PC-9 (cell line): ENCODE data around the gene MYO1G. TPM values are rescaled to one million over a fixed set of nuclear protein-coding genes. Genes with fewer than 3 reads are reported as not detected.
A peak's percentile ranks its signal among the peaks of the same experiment; 100 is the strongest.

Experiments used
- BruUV-seq: library from RNA; stranded (reverse); fragments of 400-500 nt; replicated peaks from 2 replicates; lab custom pipeline; 2021; lab: Mats Ljungman, UMichigan
- CTCF ChIA-PET: fragments of 300-600 bp; sonication (Branson Sonifier 250); formaldehyde crosslinking; loops from one replicate; lab custom pipeline; 2022; ENCODE audit warnings: antibody characterized with exemption; lab: Charles Lee
- POLR2A ChIA-PET: fragments of 300-600 bp; sonication (Branson Sonifier 250); formaldehyde crosslinking; loops from one replicate; lab custom pipeline; 2022; ENCODE audit warnings: antibody characterized with exemption; ENCODE audit not compliant: unreplicated experiment; lab: Charles Lee
- DNase-seq, 2 experiments: peaks; one replicate each; pipeline versions ENCODE4 v3.0.0 to v3.0.0-alpha.2; 2015 to 2022; ENCODE audit warnings: mixed read lengths in 1 of 2
- H2AFZ ChIP-seq: fragments of 200-600 bp; sonication (generic); 2 replicates; pipeline ENCODE4 v1.8.1; 2017; ENCODE audit warnings: antibody characterized with exemption
- H3F3A ChIP-seq: fragments of 200-600 bp; sonication (generic); 2 replicates; pipeline ENCODE4 v1.8.1; 2017; ENCODE audit warnings: antibody characterized with exemption, mild to moderate bottlenecking, low read depth; ENCODE audit not compliant: insufficient read depth
- H3K27ac ChIP-seq: fragments of 200-600 bp; sonication (generic); 2 replicates; pipeline ENCODE4 v1.6.1; 2016; ENCODE audit warnings: mixed run types
- H3K27me3 ChIP-seq: fragments of 200-600 bp; sonication (generic); 2 replicates; pipeline ENCODE4 v1.6.1; 2016; ENCODE audit warnings: low read depth, mixed run types; ENCODE audit not compliant: insufficient read depth
- H3K36me3 ChIP-seq: fragments of 200-600 bp; sonication (generic); 2 replicates; pipeline ENCODE4 v1.6.1; 2016; ENCODE audit warnings: low read depth, mixed run types
- H3K4me1 ChIP-seq: fragments of 200-600 bp; sonication (generic); replicated peaks from 2 replicates; pipeline ENCODE4 v1.6.1; 2016; ENCODE audit warnings: mixed run types; ENCODE audit not compliant: insufficient read depth
- H3K4me2 ChIP-seq: fragments of 200-600 bp; sonication (generic); 2 replicates; pipeline ENCODE4 v1.6.1; 2017; ENCODE audit warnings: mixed run types
- H3K4me3 ChIP-seq: fragments of 200-600 bp; sonication (generic); 2 replicates; pipeline ENCODE4 v1.6.1; 2016; ENCODE audit warnings: mixed run types
- H3K79me2 ChIP-seq: fragments of 200-600 bp; sonication (generic); 2 replicates; pipeline ENCODE4 v1.6.1; 2017; ENCODE audit warnings: low read depth, mixed run types
- H3K9me2 ChIP-seq: fragments of 200-600 bp; sonication (generic); 2 replicates; pipeline ENCODE4 v1.8.1; 2017; ENCODE audit warnings: mild to moderate bottlenecking; ENCODE audit not compliant: insufficient read depth
- H3K9me3 ChIP-seq: fragments of 200-600 bp; sonication (generic); 2 replicates; pipeline ENCODE4 v1.8.1; 2016; ENCODE audit warnings: low read depth; ENCODE audit not compliant: insufficient read depth
- H4K20me1 ChIP-seq: fragments of 200-600 bp; sonication (generic); 2 replicates; pipeline ENCODE4 v1.8.1; 2017; ENCODE audit not compliant: insufficient read depth
- CTCF ChIP-seq: fragments of 200-600 bp; sonication (generic); conservative IDR thresholded peaks from 2 replicates; pipeline ENCODE4 v1.6.1; 2017; ENCODE audit warnings: mixed run types, antibody characterized with exemption, mild to moderate bottlenecking, moderate library complexity
- EZH2 ChIP-seq: fragments of 200-600 bp; sonication (generic); IDR thresholded peaks from 2 replicates; pipeline ENCODE4 v1.8.0; 2017; ENCODE audit warnings: antibody characterized with exemption, low read depth
- intact Hi-C: fragments of 100-400 bp; cut with micrococcal nuclease; formaldehyde crosslinking; loops from one replicate; pipeline ENCODE4 v1.10.0; 2022; ENCODE audit not compliant: unreplicated experiment
- total RNA-seq: library from RNA; stranded (reverse); gene quantifications from 2 replicates; pipeline ENCODE4 v1.2.3, GENCODE V29; 2021

MYO1G gene
- total RNA-seq, 1 experiment from 2014 or later: 0.24 TPM

GRCh38 chr7:44985033-44985695 lies 6.3 kb upstream of the MYO1G start:
- Histone ChIP-seq H3K79me2 (peaks cover 49% of the 10 kb centered on the region), H3K4me2 (peak overlapping the region; percentile 98), H3F3A (peaks cover 73% of the 10 kb centered on the region), H3K36me3 (peaks cover 39% of the 10 kb centered on the region), H3K4me1 (peaks cover 25% of the 10 kb centered on the region), H3K9me3 (no peaks in the 10 kb centered on the region), H3K4me3 (peak overlapping the region; percentile 95), H4K20me1 (peaks cover 32% of the 10 kb centered on the region), H3K27ac (peak overlapping the region; percentile 87), H2AFZ (no peak overlapping the region), H3K27me3 (no peaks in the 10 kb centered on the region), H3K9me2 (no peaks in the 10 kb centered on the region)
- CTCF ChIA-PET: interaction anchor here (0.6 kb wide), 1 partner anchor 12 kb away, joined by 3 read pairs; no protein-coding TSS in a partner anchor
- intact Hi-C loops: loop anchor here (10.0 kb wide), 2 partner anchors 130 to 400 kb away; partner anchors contain the start of gene TMED4
- DNase-seq: peak in 1 of 2 experiments; percentile 23
- BruUV-seq: TSS peak; percentile 62
- TF ChIP-seq EZH2 (no peak), CTCF (no peak)
- POLR2A ChIA-PET: interaction anchor here (0.6 to 0.8 kb wide), 4 partner anchors 11 to 138 kb away, joined by 3 to 5 read pairs (median 3); partner anchors contain the start of gene CCM2

GRCh38 chr7:44984478-44984758 lies 5.6 kb upstream of the MYO1G start:
- TF ChIP-seq CTCF (no peak), EZH2 (no peak)
- intact Hi-C loops: loop anchor here (10.0 kb wide), 2 partner anchors 130 to 400 kb away; partner anchors contain the start of gene TMED4
- peaks cover 49% of the 10 kb centered on the region for H3K79me2 ChIP-seq
- no peak overlapping the region for H2AFZ ChIP-seq
- peak overlapping the region; percentile 98 for H3K4me2 ChIP-seq
- no peaks in the 10 kb centered on the region for H3K9me3 ChIP-seq
- peaks cover 25% of the 10 kb centered on the region for H3K4me1 ChIP-seq
- H4K20me1 ChIP-seq: peaks cover 32% of the 10 kb centered on the region
- BruUV-seq: no TSS peak
- CTCF ChIA-PET: no interaction called here
- H3K36me3 ChIP-seq: peaks cover 39% of the 10 kb centered on the region
- H3F3A ChIP-seq: peaks cover 81% of the 10 kb centered on the region
- no peak for DNase-seq
- POLR2A ChIA-PET: no interaction called here
- H3K9me2 ChIP-seq: no peaks in the 10 kb centered on the region
- peak overlapping the region; percentile 87 for H3K27ac ChIP-seq
- H3K27me3 ChIP-seq: no peaks in the 10 kb centered on the region
- H3K4me3 ChIP-seq: peak overlapping the region; percentile 95

- POLR2A ChIA-PET: interaction anchor here (0.6 kb wide), 2 partner anchors 16 to 45 kb away, joined by 5 to 14 read pairs; no protein-coding TSS in a partner anchor
- H4K20me1 ChIP-seq: peaks cover 32% of the 10 kb centered on the region
Observed at GRCh38 chr7:44983742-44984477, 5.1 kb upstream of the MYO1G start.

More at GRCh38 chr7:44983742-44984477, 5.1 kb upstream of the MYO1G start:
- H3K79me2 ChIP-seq: peaks cover 49% of the 10 kb centered on the region
- peak overlapping the region; percentile 98 for H3K4me2 ChIP-seq
- intact Hi-C loops: loop anchor here (10.0 kb wide), 2 partner anchors 129 to 399 kb away; partner anchors contain the start of gene TMED4
- no peaks in the 10 kb centered on the region for H3K9me3 ChIP-seq
- DNase-seq: no peak
- no peak overlapping the region for H2AFZ ChIP-seq
- CTCF ChIA-PET: no interaction called here
- H3K4me1 ChIP-seq: peaks cover 25% of the 10 kb centered on the region
- no peaks in the 10 kb centered on the region for H3K27me3 ChIP-seq
- no TSS peak for BruUV-seq
- H3F3A ChIP-seq: peaks cover 84% of the 10 kb centered on the region
- H3K4me3 ChIP-seq: peak overlapping the region; percentile 95
- H3K9me2 ChIP-seq: no peaks in the 10 kb centered on the region
- H3K36me3 ChIP-seq: peaks cover 39% of the 10 kb centered on the region
- H3K27ac ChIP-seq: peak overlapping the region; percentile 87; the same call in 1 of the 2 replicates
- TF ChIP-seq EZH2 (no peak), CTCF (no peak)
